ENCODE measurements around the gene SDCBP2. TPM values are rescaled to one million over a fixed set of nuclear protein-coding genes. Genes with fewer than 3 reads are reported as not detected.
A peak's percentile ranks its signal among the peaks of the same experiment; 100 is the strongest.

Gene SDCBP2
- total and polyA plus RNA-seq, 4 donors = 1.9 to 6.1 (median 4.7) TPM

DNA sequence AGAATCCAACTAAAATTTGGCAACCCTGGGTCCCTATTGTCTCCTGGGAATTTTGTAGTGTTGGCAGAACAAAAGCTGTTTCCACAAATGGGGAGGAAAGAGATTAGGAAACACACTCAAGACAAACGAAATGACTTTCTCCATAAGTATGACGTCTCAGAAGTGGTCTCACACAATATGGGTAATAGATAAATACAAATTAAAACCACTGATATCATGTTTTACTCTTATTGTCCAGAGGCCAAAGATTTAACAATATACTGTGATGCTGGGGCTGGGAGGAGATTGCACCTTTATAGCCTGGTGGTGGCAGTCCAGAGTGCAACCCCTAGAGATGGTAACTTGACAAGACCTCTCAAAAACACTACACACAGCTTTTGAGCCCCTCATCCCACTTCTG is 45.3 kb upstream of the SDCBP2 start:
- Histone ChIP-seq H3K9me3 (ENCODE audit: control insufficient read depth in 4 of 4, low read length in 3 of 4) (no peaks in the 10 kb centered on the region), H3K9ac (ENCODE audit: low read depth in 1 of 2, low read length in 2 of 2) (no peak overlapping the region), H3K27me3 (ENCODE audit: control insufficient read depth in 4 of 4, insufficient read depth in 4 of 4, low read length in 3 of 4) (no peaks in the 10 kb centered on the region), H3K36me3 (ENCODE audit: control insufficient read depth in 4 of 4, insufficient read depth in 3 of 4, low read depth in 1 of 4, low read length in 3 of 4) (peaks cover 5 to 18% (median 8%) of the 10 kb centered on the region in 4 donors), H3K4me3 (ENCODE audit: low read depth in 1 of 3, low read length in 3 of 3) (no peak overlapping the region), H3K4me1 (ENCODE audit: control insufficient read depth in 4 of 4, insufficient read depth in 4 of 4, low read length in 3 of 4) (peaks cover 4 to 34% (median 20%) of the 10 kb centered on the region in 4 donors), H3K27ac (ENCODE audit: low read depth in 1 of 2, low read length in 2 of 2) (no peak overlapping the region)
- 80% methylated on average over 2 of the region's 2 CpGs for WGBS
- no peak for DNase-seq (ENCODE audit: low spot score)
- TF ChIP-seq JUND (IDR thresholded peaks at IDR 0.05) (no peak), NR2F2 (IDR thresholded peaks at IDR 0.05) (no peak), RXRA (IDR thresholded peaks at IDR 0.05) (no peak), SP1 (IDR thresholded peaks at IDR 0.05) (no peak), RAD21 (IDR thresholded peaks at IDR 0.05) (peak in 1 of 2 donors; percentile 21), TAF1 (conservative IDR thresholded peaks at IDR 0.05) (no peak)

DNA sequence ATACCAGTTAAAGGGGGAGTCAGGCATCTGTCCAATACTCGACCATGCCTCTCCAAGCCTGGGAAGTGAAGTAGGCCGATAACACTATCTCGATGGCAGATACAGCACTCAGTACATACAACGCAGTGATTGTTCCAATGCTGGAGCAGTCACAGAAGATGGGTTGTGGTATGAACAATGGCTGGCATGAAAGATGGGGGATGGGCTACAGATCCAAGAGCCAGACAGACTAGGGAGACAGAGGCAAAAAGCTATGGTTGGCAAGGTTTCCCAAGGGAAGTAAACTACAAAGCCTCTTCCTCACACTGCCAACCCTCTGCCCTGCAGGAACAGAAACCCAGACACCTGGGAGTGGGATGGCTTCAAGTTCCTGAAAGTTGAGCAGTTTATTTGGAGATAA is 44.7 kb upstream of the SDCBP2 start:
- 79% methylated on average over 4 of the region's 4 CpGs for WGBS
- no peak overlapping the region for H3K4me3 ChIP-seq (ENCODE audit: low read depth in 1 of 3, low read length in 3 of 3)
- H3K27me3 ChIP-seq (ENCODE audit: control insufficient read depth in 4 of 4, insufficient read depth in 4 of 4, low read length in 3 of 4) = no peaks in the 10 kb centered on the region
- H3K9ac ChIP-seq (ENCODE audit: low read depth in 1 of 2, low read length in 2 of 2) = no peak overlapping the region
- no peak overlapping the region for H3K27ac ChIP-seq (ENCODE audit: low read depth in 1 of 2, low read length in 2 of 2)
- DNase-seq (ENCODE audit: low spot score) = no peak
- no peaks in the 10 kb centered on the region for H3K9me3 ChIP-seq (ENCODE audit: control insufficient read depth in 4 of 4, low read length in 3 of 4)
- TF ChIP-seq RXRA (IDR thresholded peaks at IDR 0.05) (no peak), GABPA (IDR thresholded peaks at IDR 0.05 in 1 of 2, conservative IDR thresholded peaks at IDR 0.05 in 1 of 2) (no peak), TAF1 (conservative IDR thresholded peaks at IDR 0.05) (no peak), EGR1 (IDR thresholded peaks at IDR 0.05; ENCODE audit: low read depth in 2 of 2) (no peak), FOXA1 (IDR thresholded peaks at IDR 0.05) (no peak), FOXA2 (IDR thresholded peaks at IDR 0.05) (no peak)
- TF ChIP-seq, protein P1, sequence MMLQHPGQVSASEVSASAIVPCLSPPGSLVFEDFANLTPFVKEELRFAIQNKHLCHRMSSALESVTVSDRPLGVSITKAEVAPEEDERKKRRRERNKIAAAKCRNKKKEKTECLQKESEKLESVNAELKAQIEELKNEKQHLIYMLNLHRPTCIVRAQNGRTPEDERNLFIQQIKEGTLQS (IDR thresholded peaks at IDR 0.05) = no peak
- TF ChIP-seq, protein P2, sequence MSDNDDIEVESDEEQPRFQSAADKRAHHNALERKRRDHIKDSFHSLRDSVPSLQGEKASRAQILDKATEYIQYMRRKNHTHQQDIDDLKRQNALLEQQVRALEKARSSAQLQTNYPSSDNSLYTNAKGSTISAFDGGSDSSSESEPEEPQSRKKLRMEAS (IDR thresholded peaks at IDR 0.05) = no peak
- peaks cover 4 to 28% (median 18%) of the 10 kb centered on the region in 4 donors for H3K4me1 ChIP-seq (ENCODE audit: control insufficient read depth in 4 of 4, insufficient read depth in 4 of 4, low read length in 3 of 4)
- H3K36me3 ChIP-seq (ENCODE audit: control insufficient read depth in 4 of 4, insufficient read depth in 3 of 4, low read depth in 1 of 4, low read length in 3 of 4) = peaks cover 5 to 18% (median 8%) of the 10 kb centered on the region in 4 donors

DNA sequence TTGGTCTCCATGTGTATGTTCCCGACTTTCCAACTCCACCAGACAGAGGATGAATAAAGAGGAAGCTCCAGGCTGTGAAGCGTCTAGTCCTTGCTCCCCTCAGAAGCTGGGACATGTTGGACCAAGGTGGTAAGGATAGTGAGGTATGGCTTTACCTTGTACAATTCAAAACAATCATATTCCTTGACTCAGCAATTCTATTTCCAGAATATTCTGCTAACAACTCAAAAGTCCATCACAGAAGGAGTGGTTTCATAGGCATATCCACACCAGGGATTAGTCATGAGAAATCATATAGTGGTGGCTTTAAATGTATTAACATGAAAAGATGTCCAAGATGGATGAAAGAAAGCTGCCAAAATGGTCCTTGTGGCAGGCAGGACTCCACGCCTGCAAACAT is 44.1 kb upstream of the SDCBP2 start:
- TF ChIP-seq TAF1 (conservative IDR thresholded peaks at IDR 0.05) = no peak
- no peak overlapping the region for H3K27ac ChIP-seq (ENCODE audit: low read depth in 1 of 2, low read length in 2 of 2)
- DNase-seq (ENCODE audit: low spot score) = no peak
- no peaks in the 10 kb centered on the region for H3K9me3 ChIP-seq (ENCODE audit: control insufficient read depth in 4 of 4, low read length in 3 of 4)
- no peak overlapping the region for H3K4me3 ChIP-seq (ENCODE audit: low read depth in 1 of 3, low read length in 3 of 3)
- H3K27me3 ChIP-seq (ENCODE audit: control insufficient read depth in 4 of 4, insufficient read depth in 4 of 4, low read length in 3 of 4) = no peaks in the 10 kb centered on the region
- peaks cover 4 to 22% (median 14%) of the 10 kb centered on the region in 4 donors for H3K4me1 ChIP-seq (ENCODE audit: control insufficient read depth in 4 of 4, insufficient read depth in 4 of 4, low read length in 3 of 4)
- 90% methylated on average over 3 of the region's 3 CpGs for WGBS
- no peak overlapping the region for H3K9ac ChIP-seq (ENCODE audit: low read depth in 1 of 2, low read length in 2 of 2)
- H3K36me3 ChIP-seq (ENCODE audit: control insufficient read depth in 4 of 4, insufficient read depth in 3 of 4, low read depth in 1 of 4, low read length in 3 of 4) = peaks cover 5 to 18% (median 8%) of the 10 kb centered on the region in 4 donors

DNA sequence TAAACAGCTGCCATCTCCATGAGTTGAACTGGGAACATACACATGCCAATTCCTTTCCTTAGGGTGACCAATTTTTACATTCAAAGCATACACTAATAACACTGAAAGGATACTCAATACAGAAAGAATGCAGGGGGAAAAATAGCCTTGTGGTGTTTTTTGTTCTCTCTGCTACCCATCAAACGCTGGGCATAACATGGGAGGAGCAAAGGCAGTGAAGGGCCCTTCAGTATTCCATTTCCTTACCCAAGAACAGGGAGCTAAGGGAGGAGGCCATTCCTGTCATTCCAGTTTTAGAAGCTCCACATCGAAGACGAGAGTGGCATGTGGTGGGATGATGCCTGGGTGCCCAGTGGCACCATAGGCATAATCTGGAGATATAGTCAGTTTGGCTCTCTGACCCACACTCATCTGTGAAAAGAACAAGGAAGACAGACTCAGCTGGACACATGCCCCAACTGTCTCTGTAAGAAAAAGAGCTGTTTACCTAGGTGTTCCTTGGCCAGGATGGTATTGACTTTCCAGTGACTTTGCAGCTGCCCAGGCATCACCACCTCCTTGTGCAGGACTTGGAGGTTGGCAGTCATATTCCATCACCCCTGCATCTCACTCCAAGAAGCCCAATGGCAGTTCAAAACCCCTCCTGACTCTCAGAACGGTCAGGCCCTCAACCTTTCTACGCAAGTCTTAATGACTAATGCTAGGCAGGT is 43.0 kb upstream of the SDCBP2 start:
- no peaks in the 10 kb centered on the region for H3K9me3 ChIP-seq (ENCODE audit: control insufficient read depth in 4 of 4, low read length in 3 of 4)
- DNase-seq (ENCODE audit: low spot score) = no peak
- no peak overlapping the region for H3K27ac ChIP-seq (ENCODE audit: low read depth in 1 of 2, low read length in 2 of 2)
- no peak overlapping the region for H3K9ac ChIP-seq (ENCODE audit: low read depth in 1 of 2, low read length in 2 of 2)
- H3K36me3 ChIP-seq (ENCODE audit: control insufficient read depth in 4 of 4, insufficient read depth in 3 of 4, low read depth in 1 of 4, low read length in 3 of 4) = peaks cover 5 to 18% (median 10%) of the 10 kb centered on the region in 4 donors
- no peaks in the 10 kb centered on the region for H3K27me3 ChIP-seq (ENCODE audit: control insufficient read depth in 4 of 4, insufficient read depth in 4 of 4, low read length in 3 of 4)
- H3K4me3 ChIP-seq (ENCODE audit: low read depth in 1 of 3, low read length in 3 of 3) = no peak overlapping the region
- WGBS = 92% methylated on average over 5 of the region's 5 CpGs
- peaks cover 1 to 12% (median 3%) of the 10 kb centered on the region in 4 donors for H3K4me1 ChIP-seq (ENCODE audit: control insufficient read depth in 4 of 4, insufficient read depth in 4 of 4, low read length in 3 of 4)
- no peak for TF ChIP-seq SP1 (IDR thresholded peaks at IDR 0.05)
- no peak for TF ChIP-seq RXRA (IDR thresholded peaks at IDR 0.05)
- TF ChIP-seq NR2F2 (IDR thresholded peaks at IDR 0.05) = no peak
- no peak for TF ChIP-seq TAF1 (conservative IDR thresholded peaks at IDR 0.05)
- TF ChIP-seq FOXA2 (IDR thresholded peaks at IDR 0.05) = no peak
- TF ChIP-seq, protein P3, sequence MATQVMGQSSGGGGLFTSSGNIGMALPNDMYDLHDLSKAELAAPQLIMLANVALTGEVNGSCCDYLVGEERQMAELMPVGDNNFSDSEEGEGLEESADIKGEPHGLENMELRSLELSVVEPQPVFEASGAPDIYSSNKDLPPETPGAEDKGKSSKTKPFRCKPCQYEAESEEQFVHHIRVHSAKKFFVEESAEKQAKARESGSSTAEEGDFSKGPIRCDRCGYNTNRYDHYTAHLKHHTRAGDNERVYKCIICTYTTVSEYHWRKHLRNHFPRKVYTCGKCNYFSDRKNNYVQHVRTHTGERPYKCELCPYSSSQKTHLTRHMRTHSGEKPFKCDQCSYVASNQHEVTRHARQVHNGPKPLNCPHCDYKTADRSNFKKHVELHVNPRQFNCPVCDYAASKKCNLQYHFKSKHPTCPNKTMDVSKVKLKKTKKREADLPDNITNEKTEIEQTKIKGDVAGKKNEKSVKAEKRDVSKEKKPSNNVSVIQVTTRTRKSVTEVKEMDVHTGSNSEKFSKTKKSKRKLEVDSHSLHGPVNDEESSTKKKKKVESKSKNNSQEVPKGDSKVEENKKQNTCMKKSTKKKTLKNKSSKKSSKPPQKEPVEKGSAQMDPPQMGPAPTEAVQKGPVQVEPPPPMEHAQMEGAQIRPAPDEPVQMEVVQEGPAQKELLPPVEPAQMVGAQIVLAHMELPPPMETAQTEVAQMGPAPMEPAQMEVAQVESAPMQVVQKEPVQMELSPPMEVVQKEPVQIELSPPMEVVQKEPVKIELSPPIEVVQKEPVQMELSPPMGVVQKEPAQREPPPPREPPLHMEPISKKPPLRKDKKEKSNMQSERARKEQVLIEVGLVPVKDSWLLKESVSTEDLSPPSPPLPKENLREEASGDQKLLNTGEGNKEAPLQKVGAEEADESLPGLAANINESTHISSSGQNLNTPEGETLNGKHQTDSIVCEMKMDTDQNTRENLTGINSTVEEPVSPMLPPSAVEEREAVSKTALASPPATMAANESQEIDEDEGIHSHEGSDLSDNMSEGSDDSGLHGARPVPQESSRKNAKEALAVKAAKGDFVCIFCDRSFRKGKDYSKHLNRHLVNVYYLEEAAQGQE (IDR thresholded peaks at IDR 0.05) = no peak
- TF ChIP-seq HNF4A (conservative IDR thresholded peaks at IDR 0.05) = no peak
- no peak for TF ChIP-seq GABPA (IDR thresholded peaks at IDR 0.05 in 1 of 2, conservative IDR thresholded peaks at IDR 0.05 in 1 of 2)
- TF ChIP-seq, protein P4, sequence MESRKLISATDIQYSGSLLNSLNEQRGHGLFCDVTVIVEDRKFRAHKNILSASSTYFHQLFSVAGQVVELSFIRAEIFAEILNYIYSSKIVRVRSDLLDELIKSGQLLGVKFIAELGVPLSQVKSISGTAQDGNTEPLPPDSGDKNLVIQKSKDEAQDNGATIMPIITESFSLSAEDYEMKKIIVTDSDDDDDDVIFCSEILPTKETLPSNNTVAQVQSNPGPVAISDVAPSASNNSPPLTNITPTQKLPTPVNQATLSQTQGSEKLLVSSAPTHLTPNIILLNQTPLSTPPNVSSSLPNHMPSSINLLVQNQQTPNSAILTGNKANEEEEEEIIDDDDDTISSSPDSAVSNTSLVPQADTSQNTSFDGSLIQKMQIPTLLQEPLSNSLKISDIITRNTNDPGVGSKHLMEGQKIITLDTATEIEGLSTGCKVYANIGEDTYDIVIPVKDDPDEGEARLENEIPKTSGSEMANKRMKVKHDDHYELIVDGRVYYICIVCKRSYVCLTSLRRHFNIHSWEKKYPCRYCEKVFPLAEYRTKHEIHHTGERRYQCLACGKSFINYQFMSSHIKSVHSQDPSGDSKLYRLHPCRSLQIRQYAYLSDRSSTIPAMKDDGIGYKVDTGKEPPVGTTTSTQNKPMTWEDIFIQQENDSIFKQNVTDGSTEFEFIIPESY (IDR thresholded peaks at IDR 0.05) = no peak
- no peak for TF ChIP-seq EGR1 (IDR thresholded peaks at IDR 0.05; ENCODE audit: low read depth in 2 of 2)
